Psoas muscle (tissue), 8 donors: ENCODE results near the gene ZBTB33. TPM values are rescaled to one million over a fixed set of nuclear protein-coding genes. Genes with fewer than 3 reads are reported as not detected.

Source experiments
- ATAC-seq, 4 donors: fragments of 200-7000 bp; cut with Tn5 transposase; one replicate each; pipeline ENCODE4 v1.9.1; 2020; ENCODE audit warnings: moderate library complexity in 3 of 4, mild to moderate bottlenecking in 2 of 4
- DNase-seq, 2 donors: peaks; one replicate each; pipeline ENCODE4 v3.0.0-alpha.2; 2020
- H3K27ac ChIP-seq: fragments of 200-600 bp; one replicate; pipeline ENCODE4 v1.8.0; 2022
- H3K27me3 ChIP-seq, 3 donors: fragments of 200-600 bp in 1 of 3; one replicate each; pipeline versions ENCODE4 v1.6.1 to v1.8.0; 2013 to 2022; ENCODE audit warnings: low read length in 2 of 3, mild to moderate bottlenecking in 2 of 3, moderate library complexity in 1 of 3; ENCODE audit not compliant: insufficient read depth in 3 of 3
- H3K36me3 ChIP-seq, 2 donors: fragments of 200-600 bp in 1 of 2; one replicate each; pipeline versions ENCODE4 v1.6.1 to v1.8.0; 2013 to 2022; ENCODE audit warnings: low read depth in 1 of 2, mild to moderate bottlenecking in 1 of 2, moderate library complexity in 1 of 2; ENCODE audit not compliant: insufficient read depth in 1 of 2
- H3K4me1 ChIP-seq: fragments of 200-600 bp; one replicate; pipeline ENCODE4 v1.8.0; 2022
- H3K4me3 ChIP-seq: fragments of 200-600 bp; one replicate; pipeline ENCODE4 v1.8.0; 2022; ENCODE audit warnings: mild to moderate bottlenecking
- H3K9me3 ChIP-seq: fragments of 200-600 bp; one replicate; pipeline ENCODE4 v1.8.0; 2022
- WGBS, 3 donors: extraction: QIAGEN DNeasy Blood & Tissue Kit; methylation state at CpG; one replicate each; pipeline versions ENCODE4 v1.1.6 to v1.1.7; 2013; 5-methylcytosine and 5-hydroxymethylcytosine counted together
- intact Hi-C, 2 donors: fragments of 100-400 bp; cut with DNase I; formaldehyde crosslinking; loops; one replicate each; pipeline versions ENCODE4 v1.11.0 to v1.14.2; 2022
- polyA plus RNA-seq, 3 donors: library from polyadenylated mRNA; stranded (reverse); fragments of 200-250 nt; gene quantifications; one replicate each; pipeline ENCODE4 v1.2.3, GENCODE V29; 2013
- total RNA-seq, 4 donors: library from RNA; stranded (reverse); fragmentation: NEBNext Ultra II Directional in 2 of 4; extraction: Animal tissue kit (Norgen Biotek cat#: 25700) in 2 of 4; gene quantifications; one replicate each; pipeline versions ENCODE4 v1.2.1 to v1.2.4, GENCODE V29; 2021 to 2023
- TF ChIP-seq, protein P1 (sequence below): fragments of 200-600 bp; IDR thresholded peaks from one replicate; pipeline ENCODE4 v1.8.0; 2022; ENCODE audit warnings: antibody characterized with exemption
- donor health status: healthy with polysubstance abuse.
- donor health status: DM: no; HTN: no; CAD: no; lungs with moderate emphysema.
- donor health status: Bipolar disorder and iron deficiency.
- donor health status: healthy.
- donor health status: DM: yes; HTN: yes; CAD: no.
- donor health status: DM: no; HTN: no; CAD: no.
- donor health status: DM: no; HTN: no; CAD: no.
- donor health status: DM: yes; HTN: yes; CAD: no.

Gene ZBTB33
- total and polyA plus RNA-seq, 7 donors: 2.6 to 11.8 (median 7.5) TPM

DNA sequence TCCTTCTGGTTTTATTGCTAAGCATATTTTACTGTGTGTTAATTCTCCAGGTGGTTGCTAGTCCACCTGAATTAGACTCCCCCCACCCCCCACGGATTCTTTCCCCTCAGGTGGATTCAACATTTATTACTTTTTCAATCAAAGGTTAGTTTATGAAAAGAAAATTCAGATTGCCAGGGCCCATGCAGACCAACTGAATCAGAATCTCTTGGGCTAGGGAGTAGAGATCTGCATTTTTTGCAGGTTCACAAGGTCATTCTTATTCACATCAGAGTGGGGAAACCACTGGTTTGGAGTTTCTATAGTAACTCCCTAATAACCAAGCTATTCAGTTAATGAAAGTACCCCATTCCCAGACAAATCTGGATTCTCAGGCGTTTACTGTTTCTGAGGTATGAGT is 50.9 kb downstream of the ZBTB33 start:
- Histone ChIP-seq H3K4me1 (no peaks in the 10 kb centered on the region), H3K27ac (no peak overlapping the region), H3K36me3 (no peaks in the 10 kb centered on the region), H3K9me3 (no peaks in the 10 kb centered on the region), H3K4me3 (no peak overlapping the region), H3K27me3 (peaks cover 0 to 3% (median 0%) of the 10 kb centered on the region in 3 donors)
- ATAC-seq (no peak), DNase-seq (no peak)
- WGBS, 3 donors: 38 to 75% (median 61%) methylated on average over 2 of the region's 2 CpGs
- TF ChIP-seq, protein P1, sequence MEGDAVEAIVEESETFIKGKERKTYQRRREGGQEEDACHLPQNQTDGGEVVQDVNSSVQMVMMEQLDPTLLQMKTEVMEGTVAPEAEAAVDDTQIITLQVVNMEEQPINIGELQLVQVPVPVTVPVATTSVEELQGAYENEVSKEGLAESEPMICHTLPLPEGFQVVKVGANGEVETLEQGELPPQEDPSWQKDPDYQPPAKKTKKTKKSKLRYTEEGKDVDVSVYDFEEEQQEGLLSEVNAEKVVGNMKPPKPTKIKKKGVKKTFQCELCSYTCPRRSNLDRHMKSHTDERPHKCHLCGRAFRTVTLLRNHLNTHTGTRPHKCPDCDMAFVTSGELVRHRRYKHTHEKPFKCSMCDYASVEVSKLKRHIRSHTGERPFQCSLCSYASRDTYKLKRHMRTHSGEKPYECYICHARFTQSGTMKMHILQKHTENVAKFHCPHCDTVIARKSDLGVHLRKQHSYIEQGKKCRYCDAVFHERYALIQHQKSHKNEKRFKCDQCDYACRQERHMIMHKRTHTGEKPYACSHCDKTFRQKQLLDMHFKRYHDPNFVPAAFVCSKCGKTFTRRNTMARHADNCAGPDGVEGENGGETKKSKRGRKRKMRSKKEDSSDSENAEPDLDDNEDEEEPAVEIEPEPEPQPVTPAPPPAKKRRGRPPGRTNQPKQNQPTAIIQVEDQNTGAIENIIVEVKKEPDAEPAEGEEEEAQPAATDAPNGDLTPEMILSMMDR: no peak
- intact Hi-C loops: no loop called here

DNA sequence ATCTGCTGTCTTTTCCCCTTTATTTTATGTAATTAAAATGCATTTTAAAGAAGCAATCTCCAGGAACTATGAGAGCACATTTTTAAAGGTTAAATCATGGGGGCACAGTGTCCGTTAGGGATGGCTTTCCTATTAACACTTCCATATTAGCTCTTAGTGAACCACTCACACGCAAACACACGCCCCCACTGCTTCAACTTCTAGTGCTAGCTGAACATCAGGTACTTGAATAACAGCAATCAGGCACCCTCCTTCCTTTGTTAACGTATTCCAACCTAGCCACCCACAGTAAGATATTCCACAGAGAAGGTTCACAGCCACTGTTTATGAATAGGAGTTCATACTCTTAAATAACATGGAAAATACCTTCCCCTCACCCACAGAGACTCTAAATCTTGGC is 51.3 kb downstream of the ZBTB33 start:
- ATAC-seq (no peak), DNase-seq (no peak)
- Histone ChIP-seq H3K36me3 (no peaks in the 10 kb centered on the region), H3K27ac (no peak overlapping the region), H3K9me3 (no peaks in the 10 kb centered on the region), H3K4me1 (no peaks in the 10 kb centered on the region), H3K4me3 (no peak overlapping the region), H3K27me3 (peaks cover 0 to 3% (median 0%) of the 10 kb centered on the region in 3 donors)
- WGBS, 3 donors: 47 to 72% (median 64%) methylated on average over 4 of the region's 4 CpGs
- TF ChIP-seq, protein P1: no peak
- intact Hi-C loops: no loop called here

DNA sequence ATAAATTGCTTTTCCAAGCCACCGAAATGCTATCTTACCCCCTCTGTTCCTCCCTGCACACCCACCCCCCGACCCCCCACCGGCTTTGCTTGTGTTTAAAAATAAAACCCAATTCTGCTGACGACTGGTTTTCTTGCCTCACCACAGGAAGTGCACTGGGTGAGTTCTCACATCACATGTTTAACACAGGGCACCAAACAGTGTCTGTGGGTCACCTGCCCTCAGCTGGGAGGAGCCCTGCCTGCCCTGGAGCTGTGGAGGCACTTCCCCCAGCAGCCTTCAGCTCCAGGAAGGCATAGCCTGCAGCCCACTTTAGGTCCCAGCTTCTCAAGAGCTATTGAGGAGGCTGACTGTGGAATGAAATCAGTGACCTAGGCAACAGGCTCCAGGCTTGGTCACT is 51.8 kb downstream of the ZBTB33 start:
- 16 to 18% (median 18%) methylated on average over 4 of the region's 4 CpGs for WGBS, 3 donors
- peaks cover 0 to 4% (median 0%) of the 10 kb centered on the region in 3 donors for H3K27me3 ChIP-seq
- no peaks in the 10 kb centered on the region for H3K36me3 ChIP-seq
- no peaks in the 10 kb centered on the region for H3K9me3 ChIP-seq
- ATAC-seq (no peak), DNase-seq (no peak)
- no peak overlapping the region for H3K4me3 ChIP-seq
- no peak overlapping the region for H3K27ac ChIP-seq
- intact Hi-C loops: no loop called here
- TF ChIP-seq, protein P1: no peak
- no peaks in the 10 kb centered on the region for H3K4me1 ChIP-seq

DNA sequence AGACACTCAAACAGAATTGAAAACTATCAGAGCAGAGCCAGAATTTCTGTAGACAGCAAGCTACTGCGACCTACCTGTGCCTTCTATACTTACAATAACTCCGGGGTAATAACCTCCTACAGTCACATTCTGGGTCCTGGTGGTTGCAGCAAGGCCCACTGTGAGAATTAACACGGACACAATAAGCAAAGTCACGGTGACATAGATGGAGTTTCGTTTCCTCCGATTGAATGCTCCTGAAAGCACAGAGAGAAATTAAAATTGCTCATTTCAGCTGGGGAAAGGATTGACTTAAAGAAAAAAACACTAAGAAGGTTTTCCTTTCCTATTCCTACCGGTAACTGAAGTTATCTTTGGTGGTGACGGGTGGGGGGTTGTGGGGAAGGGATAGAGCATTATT is 53.6 kb downstream of the ZBTB33 start:
- 69 to 87% (median 84%) methylated on average over 8 of the region's 8 CpGs for WGBS, 3 donors
- TF ChIP-seq, protein P1: no peak
- no peak overlapping the region for H3K27ac ChIP-seq
- no peak overlapping the region for H3K4me3 ChIP-seq
- no peak for ATAC-seq
- no peaks in the 10 kb centered on the region for H3K9me3 ChIP-seq
- DNase-seq: no peak
- no peaks in the 10 kb centered on the region for H3K36me3 ChIP-seq
- H3K4me1 ChIP-seq: no peaks in the 10 kb centered on the region
- intact Hi-C loops: no loop called here
- peaks cover 0 to 13% (median 0%) of the 10 kb centered on the region in 3 donors for H3K27me3 ChIP-seq

DNA sequence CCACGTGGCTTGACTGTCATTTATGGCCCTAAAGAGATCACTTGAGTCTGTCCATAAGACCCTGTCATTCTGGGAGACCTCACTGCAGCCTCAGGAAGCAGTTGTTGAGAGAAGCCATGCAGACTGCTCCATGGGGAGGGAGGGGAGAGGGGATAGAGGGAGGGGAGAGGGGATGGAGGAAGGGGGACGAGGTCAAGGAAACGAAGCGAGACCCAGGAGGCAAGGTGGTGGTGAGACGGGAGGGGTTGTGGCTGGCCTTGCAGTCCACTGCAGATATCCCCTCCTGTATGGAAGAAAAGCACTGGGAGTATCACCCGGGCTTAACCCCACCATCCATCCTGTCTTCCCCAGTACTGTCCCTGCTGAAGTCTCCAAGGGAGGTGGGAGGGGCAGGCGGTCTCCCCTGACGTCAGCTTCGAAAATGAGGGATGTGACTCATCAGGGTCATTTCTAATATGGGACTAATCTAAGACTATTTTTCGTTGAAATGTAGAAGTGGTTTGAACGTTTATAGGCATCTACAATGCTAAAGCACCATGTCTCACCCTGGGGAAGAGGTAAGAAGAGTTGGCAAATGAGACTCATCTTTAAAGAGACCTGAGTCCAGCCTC is 55.0 kb downstream of the ZBTB33 start:
- intact Hi-C loops: loop anchor here in 1 of 2 donors (5.0 kb wide), 1 partner anchor 53 kb away; the partner anchor contains the start of gene ZBTB33
- Histone ChIP-seq H3K27me3 (peaks cover 0 to 13% (median under 1%) of the 10 kb centered on the region in 3 donors), H3K4me3 (no peak overlapping the region), H3K36me3 (no peaks in the 10 kb centered on the region), H3K27ac (no peak overlapping the region), H3K9me3 (no peaks in the 10 kb centered on the region), H3K4me1 (no peaks in the 10 kb centered on the region)
- TF ChIP-seq, protein P1: no peak
- DNase-seq (no peak), ATAC-seq (no peak)
- WGBS, 3 donors: 43 to 59% (median 53%) methylated on average over 7 to 11 of the region's 11 CpGs
